A549 (cell line): ENCODE data around the gene ZC3H12D. TPM values are rescaled to one million over a fixed set of nuclear protein-coding genes. Genes with fewer than 3 reads are reported as not detected.

Source experiments
- ATAC-seq, 2 experiments: fragments of 200-7000 bp in 1 of 2; fragments of >200 bp in 1 of 2; cut with Nextera tagmentation in 1 of 2; cut with Tn5 transposase in 1 of 2; 3 replicates each; pipeline versions ENCODE4 v1.8.0 to v1.9.1; 2018 to 2020; ENCODE audit warnings: mild to moderate bottlenecking in 1 of 2, moderate library complexity in 1 of 2
- CTCF ChIA-PET: fragments of 300-600 bp; sonication (Branson Sonifier 250); formaldehyde crosslinking; extraction: SDS; loops from one replicate; lab custom pipeline; 2021; ENCODE audit warnings: antibody characterized with exemption, inconsistent platforms; lab: Yijun Ruan, JAX
- POLR2A ChIA-PET: fragments of 350-600 bp; formaldehyde crosslinking; extraction: SDS; loops from one replicate; lab custom pipeline; 2021; ENCODE audit warnings: antibody characterized with exemption, inconsistent platforms; lab: Yijun Ruan, JAX
- DNase-seq, 2 experiments: peaks; one replicate each; pipeline versions ENCODE4 v3.0.0 to v3.0.0-alpha.2; 2011 to 2016; ENCODE audit warnings: low read depth in 1 of 2, low spot score in 1 of 2
- FAIRE-seq: peaks from 2 replicates; lab custom pipeline; 2011; peaks lifted over from hg19 to GRCh38; lab: Jason Lieb, UNC
- H3K27ac ChIP-seq, 2 experiments: fragments of >200 bp; sonication (Bioruptor Twin); formaldehyde crosslinking; 3 replicates each; pipeline ENCODE4 v1.5.1; 2016 to 2017
- H3K4me1 ChIP-seq: fragments of >200 bp; sonication (Bioruptor Twin); formaldehyde crosslinking; 3 replicates; pipeline ENCODE4 v1.6.1; 2016
- H3K4me2 ChIP-seq: fragments of >200 bp; sonication (Bioruptor Twin); formaldehyde crosslinking; 3 replicates; pipeline ENCODE4 v1.6.1; 2016
- H3K4me3 ChIP-seq: fragments of >200 bp; sonication (Bioruptor Twin); formaldehyde crosslinking; 3 replicates; pipeline ENCODE4 v1.5.1; 2016
- H3K9me3 ChIP-seq: fragments of >200 bp; sonication (Bioruptor Twin); formaldehyde crosslinking; 3 replicates; pipeline ENCODE4 v1.6.1; 2016
- CEBPB ChIP-seq, 2 experiments: fragments of >200 bp in 1 of 2; sonication (Bioruptor Twin) in 1 of 2; formaldehyde crosslinking in 1 of 2; IDR thresholded peaks; 2 replicates each; pipeline ENCODE4 v1.6.1; 2012 to 2016
- CHD4 ChIP-seq: fragments of 200-600 bp; sonication (generic); IDR thresholded peaks from 2 replicates; pipeline ENCODE4 v1.6.1; 2016; ENCODE audit warnings: antibody characterized with exemption, mild to moderate bottlenecking, borderline replicate concordance
- EHF ChIP-seq: fragments of 250-450 bp; sonication (Bioruptor Pico); IDR thresholded peaks from 2 replicates; pipeline ENCODE4 v1.5.0; 2020; ENCODE audit warnings: mild to moderate bottlenecking
- ESRRA ChIP-seq: fragments of 150-350 bp; IDR thresholded peaks from 2 replicates; pipeline ENCODE4 v1.6.1; 2014; ENCODE audit warnings: mild to moderate bottlenecking, low read length, borderline replicate concordance
- FOXS1 ChIP-seq: fragments of 250-450 bp; sonication (Bioruptor Pico); IDR thresholded peaks from 2 replicates; pipeline ENCODE4 v1.5.0; 2020; ENCODE audit warnings: mild to moderate bottlenecking, moderate library complexity
- GATA3 ChIP-seq: IDR thresholded peaks from 2 replicates; pipeline ENCODE4 v1.6.1; 2012; ENCODE audit warnings: borderline replicate concordance
- HDAC2 ChIP-seq: fragments of 200-600 bp; sonication (generic); IDR thresholded peaks from 2 replicates; pipeline ENCODE4 v1.6.1; 2016
- HOXA7 ChIP-seq: fragments of 250-450 bp; sonication (Bioruptor Pico); IDR thresholded peaks from 2 replicates; pipeline ENCODE4 v1.5.0; 2020; ENCODE audit warnings: mild to moderate bottlenecking, moderate library complexity
- HOXB13 ChIP-seq: fragments of 250-450 bp; sonication (Bioruptor Pico); IDR thresholded peaks from 2 replicates; pipeline ENCODE4 v1.5.0; 2020; ENCODE audit warnings: low read depth, mild to moderate bottlenecking, moderate library complexity
- HOXB5 ChIP-seq: fragments of 250-450 bp; sonication (Bioruptor Pico); IDR thresholded peaks from 2 replicates; pipeline ENCODE4 v1.5.0; 2020; ENCODE audit warnings: mild to moderate bottlenecking, moderate library complexity
- KDM1A ChIP-seq: fragments of 200-600 bp; sonication (generic); IDR thresholded peaks from 2 replicates; pipeline ENCODE4 v1.6.1; 2016; ENCODE audit warnings: low read depth, mild to moderate bottlenecking
- KDM5A ChIP-seq: fragments of 200-600 bp; sonication (generic); IDR thresholded peaks from 2 replicates; pipeline ENCODE4 v1.6.1; 2016; ENCODE audit warnings: antibody characterized with exemption, mild to moderate bottlenecking
- MAZ ChIP-seq: fragments of 150-350 bp; IDR thresholded peaks from 2 replicates; pipeline ENCODE4 v1.6.1; 2014; ENCODE audit warnings: antibody characterized with exemption, low read depth, low read length, borderline replicate concordance
- PHF8 ChIP-seq: fragments of 200-600 bp; sonication (generic); IDR thresholded peaks from 2 replicates; pipeline ENCODE4 v1.6.1; 2016; ENCODE audit warnings: low read depth, mild to moderate bottlenecking, antibody characterized with exemption, moderate library complexity, borderline replicate concordance
- POLR2A ChIP-seq: IDR thresholded peaks from 2 replicates; pipeline ENCODE4 v1.6.1; 2012; ENCODE audit warnings: mild to moderate bottlenecking, low read length
- RARB ChIP-seq: fragments of 250-450 bp; sonication (Bioruptor Pico); IDR thresholded peaks from 2 replicates; pipeline ENCODE4 v1.8.0; 2021; ENCODE audit warnings: mild to moderate bottlenecking, moderate library complexity
- RFX5 ChIP-seq: fragments of 450-650 bp; IDR thresholded peaks from 2 replicates; pipeline ENCODE4 v1.7.1; 2014; ENCODE audit warnings: antibody characterized with exemption, mild to moderate bottlenecking, moderate library complexity
- SMC3 ChIP-seq: fragments of >200 bp; sonication (Bioruptor Twin); formaldehyde crosslinking; IDR thresholded peaks from 3 replicates; pipeline ENCODE4 v1.6.1; 2018; ENCODE audit warnings: inconsistent platforms
- TP53 ChIP-seq: fragments of 250-450 bp; sonication (Bioruptor Pico); IDR thresholded peaks from 2 replicates; pipeline ENCODE4 v1.5.0; 2021; ENCODE audit warnings: mild to moderate bottlenecking, moderate library complexity
- ZNF302 ChIP-seq: fragments of 250-450 bp; sonication (Bioruptor Pico); IDR thresholded peaks from 2 replicates; pipeline ENCODE4 v1.9.0; 2021; ENCODE audit warnings: inconsistent platforms, mild to moderate bottlenecking, moderate library complexity
- WGBS: methylation state at CpG from one replicate; pipeline ENCODE4 v1.1.6; 2017; ENCODE audit errors: missing lambda C conversion rate; 5-methylcytosine and 5-hydroxymethylcytosine counted together
- polyA plus RNA-seq, 4 experiments: library from polyadenylated mRNA; depleted of rRNA in 3 of 4; stranded (reverse); fragments of >200 nt; fragmentation: RNase III in 1 of 4; extraction: RNeasy Plus Mini Kit Qiagen cat#74134 plus additional on column Dnase treatment in 1 of 4; gene quantifications; 2 replicates in 3 of 4; 3 replicates in 1 of 4; pipeline ENCODE4 v1.2.3, GENCODE V29; 2011 to 2017
- TF ChIP-seq, protein P1 (sequence below): IDR thresholded peaks from 2 replicates; pipeline ENCODE4 v1.6.1; 2012; ENCODE audit warnings: low read depth, borderline replicate concordance
- TF ChIP-seq, protein P2 (sequence below): fragments of 200-600 bp; sonication (generic); IDR thresholded peaks from 2 replicates; pipeline ENCODE4 v1.6.1; 2016; ENCODE audit warnings: antibody characterized with exemption, mild to moderate bottlenecking, moderate library complexity
- TF ChIP-seq, protein P3 (sequence below): IDR thresholded peaks from 2 replicates; pipeline ENCODE4 v1.6.1; 2012

Gene ZC3H12D
- polyA plus RNA-seq, 2 of the 4 experiments (the other 2 are of a cell fraction), result 0.04 to 0.12 TPM

DNA sequence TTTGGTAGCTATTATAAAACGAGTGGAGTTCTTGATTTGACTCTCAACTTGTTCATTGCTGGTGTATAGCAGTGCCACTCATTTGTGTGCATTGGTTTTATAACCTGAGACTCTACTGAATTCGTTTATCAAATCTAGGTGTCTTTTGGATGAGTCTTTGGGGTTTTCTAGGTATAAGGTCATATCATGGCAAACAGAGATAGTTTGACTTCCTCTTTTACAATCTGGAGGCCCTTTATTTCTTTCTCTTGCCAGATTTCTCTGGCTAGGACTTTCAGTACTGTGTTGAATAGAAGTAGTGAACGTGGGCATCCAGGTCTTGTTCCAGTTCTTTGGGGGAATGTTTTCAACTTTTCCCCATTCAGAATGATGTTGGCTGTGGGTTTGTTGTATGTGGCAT lies 46.0 kb downstream of the ZC3H12D start:
- POLR2A ChIA-PET, result no interaction called here
- CTCF ChIA-PET, result interaction anchor here (1.6 kb wide), 1 partner anchor 410 kb away, joined by 4 read pairs; no protein-coding TSS in a partner anchor
- TF ChIP-seq, protein P1, sequence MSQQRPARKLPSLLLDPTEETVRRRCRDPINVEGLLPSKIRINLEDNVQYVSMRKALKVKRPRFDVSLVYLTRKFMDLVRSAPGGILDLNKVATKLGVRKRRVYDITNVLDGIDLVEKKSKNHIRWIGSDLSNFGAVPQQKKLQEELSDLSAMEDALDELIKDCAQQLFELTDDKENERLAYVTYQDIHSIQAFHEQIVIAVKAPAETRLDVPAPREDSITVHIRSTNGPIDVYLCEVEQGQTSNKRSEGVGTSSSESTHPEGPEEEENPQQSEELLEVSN, result no peak
- TF ChIP-seq RFX5, result no peak
- no peak for TF ChIP-seq FOXS1
- no peak for TF ChIP-seq EHF
- no peak for TF ChIP-seq POLR2A
- no peak for TF ChIP-seq PHF8
- TF ChIP-seq ESRRA, result no peak
- TF ChIP-seq ZNF302 (CRISPR knock-in tag), result no peak
- TF ChIP-seq KDM5A, result no peak
- TF ChIP-seq HOXB13 (CRISPR knock-in tag), result no peak
- H3K9me3 ChIP-seq, result no peaks in the 10 kb centered on the region
- DNase-seq, result no peak
- H3K4me2 ChIP-seq, result no peak overlapping the region
- H3K27ac ChIP-seq, result no peak overlapping the region
- H3K4me3 ChIP-seq, result no peak overlapping the region
- WGBS, result 35% methylated on average over 3 of the region's 3 CpGs
- no peak for ATAC-seq
- H3K4me1 ChIP-seq, result no peaks in the 10 kb centered on the region
- FAIRE-seq, result no peak

DNA sequence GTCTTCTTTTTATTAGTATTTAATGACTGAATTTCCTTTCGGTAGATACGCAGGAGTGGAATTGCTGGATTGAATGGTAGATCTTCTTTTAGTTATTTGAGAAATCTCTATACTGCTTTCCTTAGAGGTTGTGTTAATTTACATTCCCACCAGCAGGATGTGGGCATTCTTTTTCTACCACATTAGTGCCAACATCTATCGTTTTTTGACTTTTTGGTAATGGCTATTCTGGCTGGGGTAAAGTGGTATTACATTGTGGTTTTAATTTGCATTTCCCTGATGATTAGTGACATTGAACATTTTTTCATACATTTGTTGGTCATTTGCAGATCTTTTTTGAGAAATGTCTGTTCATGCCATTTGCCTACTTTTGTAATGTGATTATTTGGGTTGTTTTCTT lies 47.6 kb downstream of the ZC3H12D start:
- H3K4me3 ChIP-seq, result no peak overlapping the region
- H3K4me2 ChIP-seq, result no peak overlapping the region
- H3K27ac ChIP-seq, result no peak overlapping the region
- H3K9me3 ChIP-seq, result no peaks in the 10 kb centered on the region
- FAIRE-seq, result no peak
- 78% methylated on average over 3 of the region's 3 CpGs for WGBS
- no peaks in the 10 kb centered on the region for H3K4me1 ChIP-seq
- TF ChIP-seq KDM1A (no peak), RARB (CRISPR knock-in tag) (no peak), MAZ (no peak), CHD4 (no peak), TP53 (CRISPR knock-in tag) (no peak), HOXA7 (no peak), HOXB5 (CRISPR knock-in tag) (no peak)
- no peak for ATAC-seq
- POLR2A ChIA-PET, result no interaction called here
- CTCF ChIA-PET, result interaction anchor here (1.0 kb wide), 1 partner anchor 356 kb away, joined by 4 read pairs; no protein-coding TSS in a partner anchor
- DNase-seq, result no peak

DNA sequence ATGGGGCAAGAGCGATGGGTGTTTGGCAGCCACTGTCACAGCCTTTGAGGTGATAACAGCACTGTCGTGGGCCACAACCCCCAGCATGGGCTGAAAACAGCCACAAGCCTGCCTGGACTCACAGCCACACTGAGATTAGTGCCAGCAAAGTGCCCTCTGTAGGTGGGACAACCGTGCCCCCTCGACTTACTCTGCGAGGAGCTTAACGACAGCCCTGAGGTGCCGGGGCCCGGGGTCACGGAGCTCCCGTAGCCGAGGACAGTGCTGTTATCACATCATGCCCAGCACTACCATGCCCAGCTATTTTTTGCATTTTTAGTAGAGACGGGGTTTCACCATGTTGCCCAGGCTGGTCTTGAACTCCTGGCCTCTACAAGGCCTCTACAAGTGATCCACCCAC lies 48.2 kb downstream of the ZC3H12D start:
- H3K27ac ChIP-seq, result no peak overlapping the region
- 95% methylated on average over 9 of the region's 12 CpGs for WGBS
- no peak for ATAC-seq
- TF ChIP-seq, protein P2, sequence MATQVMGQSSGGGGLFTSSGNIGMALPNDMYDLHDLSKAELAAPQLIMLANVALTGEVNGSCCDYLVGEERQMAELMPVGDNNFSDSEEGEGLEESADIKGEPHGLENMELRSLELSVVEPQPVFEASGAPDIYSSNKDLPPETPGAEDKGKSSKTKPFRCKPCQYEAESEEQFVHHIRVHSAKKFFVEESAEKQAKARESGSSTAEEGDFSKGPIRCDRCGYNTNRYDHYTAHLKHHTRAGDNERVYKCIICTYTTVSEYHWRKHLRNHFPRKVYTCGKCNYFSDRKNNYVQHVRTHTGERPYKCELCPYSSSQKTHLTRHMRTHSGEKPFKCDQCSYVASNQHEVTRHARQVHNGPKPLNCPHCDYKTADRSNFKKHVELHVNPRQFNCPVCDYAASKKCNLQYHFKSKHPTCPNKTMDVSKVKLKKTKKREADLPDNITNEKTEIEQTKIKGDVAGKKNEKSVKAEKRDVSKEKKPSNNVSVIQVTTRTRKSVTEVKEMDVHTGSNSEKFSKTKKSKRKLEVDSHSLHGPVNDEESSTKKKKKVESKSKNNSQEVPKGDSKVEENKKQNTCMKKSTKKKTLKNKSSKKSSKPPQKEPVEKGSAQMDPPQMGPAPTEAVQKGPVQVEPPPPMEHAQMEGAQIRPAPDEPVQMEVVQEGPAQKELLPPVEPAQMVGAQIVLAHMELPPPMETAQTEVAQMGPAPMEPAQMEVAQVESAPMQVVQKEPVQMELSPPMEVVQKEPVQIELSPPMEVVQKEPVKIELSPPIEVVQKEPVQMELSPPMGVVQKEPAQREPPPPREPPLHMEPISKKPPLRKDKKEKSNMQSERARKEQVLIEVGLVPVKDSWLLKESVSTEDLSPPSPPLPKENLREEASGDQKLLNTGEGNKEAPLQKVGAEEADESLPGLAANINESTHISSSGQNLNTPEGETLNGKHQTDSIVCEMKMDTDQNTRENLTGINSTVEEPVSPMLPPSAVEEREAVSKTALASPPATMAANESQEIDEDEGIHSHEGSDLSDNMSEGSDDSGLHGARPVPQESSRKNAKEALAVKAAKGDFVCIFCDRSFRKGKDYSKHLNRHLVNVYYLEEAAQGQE, result no peak
- TF ChIP-seq SMC3 (no peak), MAZ (no peak), CEBPB (IDR thresholded peaks at IDR 0.05) (no peak), HDAC2 (no peak), GATA3 (no peak)
- TF ChIP-seq, protein P3, sequence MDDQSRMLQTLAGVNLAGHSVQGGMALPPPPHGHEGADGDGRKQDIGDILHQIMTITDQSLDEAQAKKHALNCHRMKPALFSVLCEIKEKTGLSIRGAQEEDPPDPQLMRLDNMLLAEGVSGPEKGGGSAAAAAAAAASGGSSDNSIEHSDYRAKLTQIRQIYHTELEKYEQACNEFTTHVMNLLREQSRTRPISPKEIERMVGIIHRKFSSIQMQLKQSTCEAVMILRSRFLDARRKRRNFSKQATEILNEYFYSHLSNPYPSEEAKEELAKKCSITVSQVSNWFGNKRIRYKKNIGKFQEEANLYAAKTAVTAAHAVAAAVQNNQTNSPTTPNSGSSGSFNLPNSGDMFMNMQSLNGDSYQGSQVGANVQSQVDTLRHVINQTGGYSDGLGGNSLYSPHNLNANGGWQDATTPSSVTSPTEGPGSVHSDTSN, result no peak
- ChIA-PET POLR2A (no interaction called here), CTCF (interaction anchor here (1.0 kb wide), 1 partner anchor 356 kb away, joined by 4 read pairs; no protein-coding TSS in a partner anchor)
- no peak for FAIRE-seq
- H3K9me3 ChIP-seq, result no peaks in the 10 kb centered on the region
- H3K4me1 ChIP-seq, result 0 out of 3 replicates have a peak, but pooled peaks cover 3% of the 10 kb centered on the region
- H3K4me3 ChIP-seq, result no peak overlapping the region
- no peak for DNase-seq
- no peak overlapping the region for H3K4me2 ChIP-seq
